Measurements from ENCODE around the gene ZFHX2.

ZFHX2 gene

GRCh38 chr14:23565626-23566025 is 14.1 kb upstream of the ZFHX2 start:
- H3K27ac ChIP-seq, result 0 out of 2 replicates have a peak overlapping the region, but pooled peaks have one; percentile 3
- ChIA-PET CTCF (no interaction called here), POLR2A (ENCODE audit: low non-redundant PET) (no interaction called here)
- no peak for DNase-seq (ENCODE audit: low spot score)
- TF ChIP-seq CTCF (conservative IDR thresholded peaks at IDR 0.05; ENCODE audit: low read depth), result no peak

- CTCF ChIA-PET, result interaction anchor here (1.0 kb wide), 1 partner anchor 87 kb away, joined by 3 read pairs; no protein-coding TSS in a partner anchor
- no peak for DNase-seq (ENCODE audit: low spot score)
- no peak for TF ChIP-seq CTCF (conservative IDR thresholded peaks at IDR 0.05; ENCODE audit: low read depth)
- H3K27ac ChIP-seq, result no peak overlapping the region
- POLR2A ChIA-PET (ENCODE audit: low non-redundant PET), result no interaction called here
These were observed 13.3 kb upstream of the ZFHX2 start for GRCh38 chr14:23564876-23565275.

GRCh38 chr14:23564181-23564812 is 12.7 kb upstream of the ZFHX2 start:
- TF ChIP-seq CTCF (conservative IDR thresholded peaks at IDR 0.05; ENCODE audit: low read depth), result no peak
- peak overlapping the region; percentile 56; the same call in 1 of the 2 replicates for H3K27ac ChIP-seq
- CTCF ChIA-PET, result interaction anchor here (1.0 kb wide), 1 partner anchor 86 kb away, joined by 3 read pairs; no protein-coding TSS in a partner anchor
- POLR2A ChIA-PET (ENCODE audit: low non-redundant PET), result no interaction called here
- no peak for DNase-seq (ENCODE audit: low spot score)

- TF ChIP-seq CTCF (conservative IDR thresholded peaks at IDR 0.05; ENCODE audit: low read depth), result no peak
- CTCF ChIA-PET, result interaction anchor here (0.6 to 1.3 kb wide), 9 partner anchors 11 to 386 kb away, joined by 3 to 7 read pairs (median 4); no protein-coding TSS in a partner anchor
- H3K27ac ChIP-seq, result peak overlapping the region; percentile 56
- DNase-seq (ENCODE audit: low spot score), result no peak
- POLR2A ChIA-PET (ENCODE audit: low non-redundant PET), result no interaction called here
These were observed 12.1 kb upstream of the ZFHX2 start for GRCh38 chr14:23563473-23564180.

- peak; percentile 53 for DNase-seq (ENCODE audit: low spot score)
- peak overlapping the region; percentile 56 for H3K27ac ChIP-seq
- TF ChIP-seq CTCF (conservative IDR thresholded peaks at IDR 0.05; ENCODE audit: low read depth), result peak; percentile 93
- POLR2A ChIA-PET (ENCODE audit: low non-redundant PET), result no interaction called here
- CTCF ChIA-PET, result interaction anchor here (0.6 to 1.3 kb wide), 9 partner anchors 10 to 387 kb away, joined by 3 to 7 read pairs (median 4); no protein-coding TSS in a partner anchor
These were observed 11.4 kb upstream of the ZFHX2 start for GRCh38 chr14:23562822-23563472.
